Natural killer cell (primary cell): Measurements from ENCODE around the gene ACOT9. TPM values are rescaled to one million over a fixed set of nuclear protein-coding genes. Genes with fewer than 3 reads are reported as not detected.
A peak's percentile ranks its signal among the peaks of the same experiment; 100 is the strongest.

Experiments used
- ATAC-seq, 3 donors: fragments of 150-1000 bp in 2 of 3; fragments of 200-7000 bp in 1 of 3; cut with Tn5 transposase; 1 replicate in 1 of 3; 2 replicates in 2 of 3; pipeline ENCODE4 v1.10.0; 2021; ENCODE audit warnings: mild to moderate bottlenecking in 2 of 3, moderate library complexity in 2 of 3
- DNase-seq, 2 donors: peaks; one replicate each; pipeline versions ENCODE4 v3.0.0 to v3.0.0-alpha.2; 2013 to 2021; ENCODE audit warnings: mixed read lengths in 1 of 2
- H3K27ac ChIP-seq: one replicate; pipeline ENCODE4 v1.5.1; 2013; ENCODE audit warnings: mild to moderate bottlenecking, low read length
- H3K27me3 ChIP-seq: one replicate; pipeline ENCODE4 v1.6.1; 2013; ENCODE audit warnings: low read length; ENCODE audit not compliant: control insufficient read depth, insufficient read depth
- H3K36me3 ChIP-seq: one replicate; pipeline ENCODE4 v1.6.1; 2013; ENCODE audit warnings: low read length; ENCODE audit not compliant: control insufficient read depth, insufficient read depth
- H3K4me1 ChIP-seq: one replicate; pipeline ENCODE4 v1.6.1; 2013; ENCODE audit warnings: low read length; ENCODE audit not compliant: control insufficient read depth, insufficient read depth
- H3K4me3 ChIP-seq: one replicate; pipeline ENCODE4 v1.5.1; 2013; ENCODE audit warnings: low read length
- H3K9me3 ChIP-seq: one replicate; pipeline ENCODE4 v1.6.1; 2013; ENCODE audit warnings: low read length; ENCODE audit not compliant: control insufficient read depth, insufficient read depth
- H3K27ac Mint-ChIP-seq, 2 donors: one replicate each; pipeline ENCODE4 v1.8.0; 2022; ENCODE audit warnings: mild to moderate bottlenecking in 2 of 2, mixed read lengths in 2 of 2, moderate library complexity in 1 of 2
- H3K27me3 Mint-ChIP-seq, 2 donors: one replicate each; pipeline ENCODE4 v1.8.0; 2022; ENCODE audit warnings: low read depth in 2 of 2, mixed read lengths in 2 of 2
- H3K36me3 Mint-ChIP-seq: one replicate; pipeline ENCODE4 v1.8.0; 2022; ENCODE audit warnings: mixed read lengths
- H3K4me1 Mint-ChIP-seq, 2 donors: one replicate each; pipeline ENCODE4 v1.8.0; 2022; ENCODE audit warnings: mixed read lengths in 2 of 2
- H3K4me3 Mint-ChIP-seq: one replicate; pipeline ENCODE4 v1.8.0; 2022; ENCODE audit warnings: mild to moderate bottlenecking, moderate library complexity, mixed read lengths
- H3K9me3 Mint-ChIP-seq, 2 donors: one replicate each; pipeline ENCODE4 v1.8.0; 2022; ENCODE audit warnings: mixed read lengths in 2 of 2
- WGBS: methylation state at CpG from one replicate; pipeline ENCODE4 v1.1.7; 2013; ENCODE audit warnings: missing lambda C conversion rate; ENCODE audit not compliant: insufficient coverage; 5-methylcytosine and 5-hydroxymethylcytosine counted together
- intact Hi-C: fragments of 100-400 bp; cut with micrococcal nuclease; formaldehyde crosslinking; loops from one replicate; pipeline ENCODE4 v1.14.2; 2022
- total RNA-seq, 4 donors: library from RNA; stranded (reverse); fragments of 120-200 nt in 1 of 4; gene quantifications; one replicate each; pipeline versions ENCODE4 v1.2.3 to v1.2.4, GENCODE V29; 2013 to 2022
- TF ChIP-seq, protein P1 (sequence below): fragments of 200-600 bp; IDR thresholded peaks from one replicate; pipeline ENCODE4 v1.8.0; 2022; ENCODE audit warnings: antibody characterized with exemption

The ACOT9 gene
- total RNA-seq, 3 donors from 2014 or later (not counting 1 experiment from before 2014, with no cell fraction given): 20.0 to 24.9 (median 21.4) TPM

DNA sequence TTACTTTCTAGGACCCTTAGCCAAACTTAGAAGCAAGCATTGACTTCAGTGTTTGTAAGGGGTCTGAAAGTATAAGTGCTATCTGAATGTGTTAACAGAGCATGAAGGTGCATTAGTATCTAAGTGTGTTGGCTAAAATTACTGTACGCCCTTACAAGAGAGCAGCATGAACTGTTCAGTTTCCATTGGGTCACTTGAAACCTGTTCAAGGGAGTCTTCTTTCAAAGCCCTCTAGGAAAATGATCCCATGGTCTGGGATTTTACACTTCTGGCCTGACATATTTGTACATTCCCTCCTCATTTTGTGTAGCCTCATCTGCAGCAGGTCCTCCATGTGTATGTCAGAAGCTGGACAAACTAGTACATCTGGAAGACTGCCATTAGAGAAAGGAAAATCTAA lies 72.5 kb downstream of the ACOT9 start:
- DNase-seq (no peak), ATAC-seq (no peak)
- TF ChIP-seq, protein P1, sequence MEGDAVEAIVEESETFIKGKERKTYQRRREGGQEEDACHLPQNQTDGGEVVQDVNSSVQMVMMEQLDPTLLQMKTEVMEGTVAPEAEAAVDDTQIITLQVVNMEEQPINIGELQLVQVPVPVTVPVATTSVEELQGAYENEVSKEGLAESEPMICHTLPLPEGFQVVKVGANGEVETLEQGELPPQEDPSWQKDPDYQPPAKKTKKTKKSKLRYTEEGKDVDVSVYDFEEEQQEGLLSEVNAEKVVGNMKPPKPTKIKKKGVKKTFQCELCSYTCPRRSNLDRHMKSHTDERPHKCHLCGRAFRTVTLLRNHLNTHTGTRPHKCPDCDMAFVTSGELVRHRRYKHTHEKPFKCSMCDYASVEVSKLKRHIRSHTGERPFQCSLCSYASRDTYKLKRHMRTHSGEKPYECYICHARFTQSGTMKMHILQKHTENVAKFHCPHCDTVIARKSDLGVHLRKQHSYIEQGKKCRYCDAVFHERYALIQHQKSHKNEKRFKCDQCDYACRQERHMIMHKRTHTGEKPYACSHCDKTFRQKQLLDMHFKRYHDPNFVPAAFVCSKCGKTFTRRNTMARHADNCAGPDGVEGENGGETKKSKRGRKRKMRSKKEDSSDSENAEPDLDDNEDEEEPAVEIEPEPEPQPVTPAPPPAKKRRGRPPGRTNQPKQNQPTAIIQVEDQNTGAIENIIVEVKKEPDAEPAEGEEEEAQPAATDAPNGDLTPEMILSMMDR: no peak
- Mint-ChIP-seq H3K4me1 (peaks cover 0 to 8% of the 10 kb centered on the region in 2 donors), H3K4me3 (no peak overlapping the region), H3K27me3 (no peaks in the 10 kb centered on the region), H3K9me3 (no peaks in the 10 kb centered on the region), H3K27ac (no peak overlapping the region), H3K36me3 (no peaks in the 10 kb centered on the region)
- H3K4me1 ChIP-seq: peaks cover 3% of the 10 kb centered on the region
- H3K36me3 ChIP-seq: peaks cover 4% of the 10 kb centered on the region
- intact Hi-C loops: no loop called here
- no peaks in the 10 kb centered on the region for H3K27me3 ChIP-seq
- H3K4me3 ChIP-seq: no peak overlapping the region
- H3K27ac ChIP-seq: no peak overlapping the region
- 92% methylated on average over 1 of the region's 1 CpG for WGBS
- no peaks in the 10 kb centered on the region for H3K9me3 ChIP-seq

DNA sequence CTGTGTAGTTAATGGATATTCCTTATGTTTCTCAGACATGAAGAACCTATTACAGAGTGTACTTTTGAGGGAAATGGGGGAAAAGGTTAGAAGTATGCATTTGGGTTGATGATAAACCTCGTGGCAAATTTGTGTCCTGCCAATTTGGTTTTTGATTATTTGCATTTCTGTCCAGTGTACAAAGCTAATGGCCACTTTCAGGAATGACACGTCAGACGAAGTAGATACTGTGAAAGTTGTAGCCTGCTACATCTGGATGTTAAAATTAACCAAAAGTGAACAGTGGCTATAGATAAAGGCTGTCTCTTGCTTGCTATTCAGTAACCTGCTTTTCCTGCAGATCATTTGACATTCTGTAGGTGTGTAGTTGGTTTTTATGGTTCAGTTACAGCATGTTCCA lies 74.7 kb downstream of the ACOT9 start:
- Mint-ChIP-seq H3K27me3 (no peaks in the 10 kb centered on the region), H3K27ac (peak overlapping the region; percentile 52 to 85), H3K4me3 (peak overlapping the region; percentile 86), H3K36me3 (no peaks in the 10 kb centered on the region), H3K4me1 (peaks cover 0 to 8% of the 10 kb centered on the region in 2 donors), H3K9me3 (no peaks in the 10 kb centered on the region)
- TF ChIP-seq, protein P1: no peak
- Histone ChIP-seq H3K4me1 (peaks cover 3% of the 10 kb centered on the region), H3K27me3 (no peaks in the 10 kb centered on the region), H3K4me3 (peak overlapping the region; percentile 78), H3K36me3 (peaks cover 4% of the 10 kb centered on the region), H3K9me3 (no peaks in the 10 kb centered on the region), H3K27ac (peak overlapping the region; percentile 80)
- DNase-seq: no peak
- ATAC-seq: no peak
- WGBS: 9% methylated on average over 3 of the region's 3 CpGs
- intact Hi-C loops: loop anchor here (10.0 kb wide), 2 partner anchors 116 to 386 kb away; partner anchors contain the start of genes EIF2S3 and SAT1

DNA sequence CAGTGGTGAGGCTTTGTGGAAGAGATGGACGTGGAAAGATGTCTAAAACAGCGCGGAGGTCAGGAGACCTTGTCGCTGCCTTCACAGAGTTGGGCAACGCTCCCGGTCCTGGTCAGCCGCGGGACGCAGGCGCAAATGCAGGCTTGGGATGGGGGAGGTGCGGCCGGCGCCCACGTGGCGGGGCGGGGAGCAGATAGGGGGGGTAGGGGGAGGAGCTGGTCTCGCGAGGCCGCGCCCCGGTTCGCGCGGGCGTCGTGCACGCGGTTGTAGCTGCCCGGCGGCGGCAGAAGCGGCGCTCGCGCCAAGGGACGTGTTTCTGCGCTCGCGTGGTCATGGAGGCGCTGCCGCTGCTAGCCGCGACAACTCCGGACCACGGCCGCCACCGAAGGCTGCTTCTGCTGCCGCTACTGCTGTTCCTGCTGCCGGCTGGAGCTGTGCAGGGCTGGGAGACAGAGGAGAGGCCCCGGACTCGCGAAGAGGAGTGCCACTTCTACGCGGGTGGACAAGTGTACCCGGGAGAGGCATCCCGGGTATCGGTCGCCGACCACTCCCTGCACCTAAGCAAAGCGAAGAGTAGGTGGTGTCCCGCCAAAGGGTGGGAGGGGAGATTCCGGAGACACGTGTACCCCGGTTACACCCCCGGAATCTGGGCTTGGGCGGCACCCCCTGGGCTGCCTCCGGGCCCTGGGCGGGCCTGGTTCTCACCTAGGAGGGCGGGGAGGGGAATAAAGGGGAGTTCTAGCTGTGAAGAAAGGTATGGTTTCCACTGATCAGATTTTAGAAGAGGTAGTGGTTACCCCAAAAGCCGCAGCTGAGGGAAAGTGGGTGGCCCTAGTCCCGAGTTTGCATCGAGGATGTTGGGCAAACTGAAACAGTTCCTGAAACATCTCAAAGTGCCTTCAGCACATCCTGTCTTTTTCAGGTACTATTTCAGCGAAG lies 75.6 kb downstream of the ACOT9 start, which contains the start of gene PRDX4:
Gene PRDX4 (plus strand): TSS at position 255 of the 939 bp plus-strand sequence. CDS start 78 bp downstream, at position 333.
- Mint-ChIP-seq H3K36me3 (no peaks in the 10 kb centered on the region), H3K27ac (peak within 1 kb of the TSS; percentile 77 to 85), H3K27me3 (no peaks in the 10 kb centered on the region), H3K4me1 (peaks cover 3 to 11% of the 10 kb centered on the region in 2 donors), H3K4me3 (peak within 1 kb of the TSS; percentile 86), H3K9me3 (no peaks in the 10 kb centered on the region)
- peak; percentile 58 to 81 for DNase-seq
- ATAC-seq: peak; percentile 92 to 98 (median 94)
- Histone ChIP-seq H3K4me1 (peaks cover 6% of the 10 kb centered on the region), H3K9me3 (no peaks in the 10 kb centered on the region), H3K27me3 (no peaks in the 10 kb centered on the region), H3K36me3 (peaks cover 4% of the 10 kb centered on the region), H3K4me3 (peak within 1 kb of the TSS; percentile 78), H3K27ac (peak within 1 kb of the TSS; percentile 80)
- under 1% methylated on average over 72 of the region's 73 CpGs for WGBS
- TF ChIP-seq, protein P1: no peak
- intact Hi-C loops: loop anchor here (10.0 kb wide), 2 partner anchors 117 to 387 kb away; partner anchors contain the start of genes EIF2S3 and SAT1
